H1 (cell line): ENCODE results near the gene LNX2. TPM values are rescaled to one million over a fixed set of nuclear protein-coding genes. Genes with fewer than 3 reads are reported as not detected.

Source experiments
- CTCF ChIA-PET: fragments of 300-600 bp; sonication (Branson Sonifier 250); formaldehyde crosslinking; loops from one replicate; lab custom pipeline; 2021; ENCODE audit not compliant: partially characterized antibody; lab: Charles Lee
- POLR2A ChIA-PET: fragments of 300-600 bp; sonication (Branson Sonifier 250); formaldehyde crosslinking; loops from one replicate; lab custom pipeline; 2021; ENCODE audit warnings: inconsistent platforms; ENCODE audit not compliant: partially characterized antibody; lab: Charles Lee
- DNase-seq, 2 experiments: peaks; one replicate each; pipeline versions ENCODE4 v3.0.0 to v3.0.0-alpha.2; 2010 to 2022; ENCODE audit warnings: low spot score in 2 of 2, low read depth in 1 of 2, mixed read lengths in 1 of 2
- FAIRE-seq: peaks from 2 replicates; lab custom pipeline; 2011; peaks lifted over from hg19 to GRCh38; lab: Jason Lieb, UNC
- H2AFZ ChIP-seq: 2 replicates; pipeline ENCODE4 v1.8.1; 2012; ENCODE audit warnings: low read length, inconsistent platforms
- H2AK5ac ChIP-seq: 2 replicates; pipeline ENCODE4 v1.6.1; 2013; ENCODE audit warnings: low read depth, low read length
- H2BK120ac ChIP-seq: replicated peaks from 2 replicates; pipeline ENCODE3; 2013; ENCODE audit warnings: low read depth, low read length, inconsistent platforms
- H2BK12ac ChIP-seq: 2 replicates; pipeline ENCODE4 v1.6.1; 2013; ENCODE audit warnings: low read depth, low read length
- H2BK15ac ChIP-seq: 2 replicates; pipeline ENCODE4 v1.6.1; 2013; ENCODE audit warnings: low read length
- H2BK20ac ChIP-seq: 2 replicates; pipeline ENCODE4 v1.6.1; 2013; ENCODE audit warnings: low read length
- H2BK5ac ChIP-seq: 2 replicates; pipeline ENCODE4 v1.6.1; 2013; ENCODE audit warnings: low read depth, low read length
- H3K14ac ChIP-seq: 2 replicates; pipeline ENCODE4 v1.6.1; 2013; ENCODE audit warnings: inconsistent platforms; ENCODE audit not compliant: insufficient read length
- H3K18ac ChIP-seq: 2 replicates; pipeline ENCODE4 v1.6.1; 2013; ENCODE audit warnings: low read length; ENCODE audit errors: extremely low read depth
- H3K23ac ChIP-seq: 2 replicates; pipeline ENCODE4 v1.6.1; 2013; ENCODE audit warnings: inconsistent platforms; ENCODE audit not compliant: insufficient read length
- H3K23me2 ChIP-seq: 2 replicates; pipeline ENCODE4 v1.6.1; 2013; ENCODE audit warnings: low read depth, low read length
- H3K27ac ChIP-seq: 2 replicates; pipeline ENCODE4 v1.6.1; 2011; ENCODE audit warnings: low read depth, low read length, inconsistent platforms
- H3K27me3 ChIP-seq, 4 experiments: replicated peaks in 1 of 4; 1 replicate in 1 of 4; 2 replicates in 3 of 4; pipeline versions ENCODE4 v1.6.1 to v1.8.1; 2011 to 2013; ENCODE audit warnings: low read length in 3 of 4, mild to moderate bottlenecking in 3 of 4, inconsistent platforms in 2 of 4, mixed read lengths in 2 of 4, moderate library complexity in 1 of 4; ENCODE audit not compliant: control insufficient read depth in 3 of 4, insufficient read depth in 3 of 4; ENCODE audit errors: extremely low read depth in 1 of 4
- H3K36me3 ChIP-seq, 4 experiments: 2 replicates each; pipeline versions ENCODE4 v1.6.1 to v1.8.1; 2011 to 2013; ENCODE audit warnings: mild to moderate bottlenecking in 4 of 4, low read length in 3 of 4, moderate library complexity in 2 of 4, control low read depth in 1 of 4, inconsistent platforms in 1 of 4; ENCODE audit not compliant: insufficient read depth in 4 of 4, control insufficient read depth in 2 of 4
- H3K4ac ChIP-seq: replicated peaks from 2 replicates; pipeline ENCODE3; 2013; ENCODE audit warnings: low read length, low read depth, mixed read lengths, inconsistent platforms; ENCODE audit not compliant: insufficient read length
- H3K4me1 ChIP-seq, 4 experiments: replicated peaks in 1 of 4; 1 replicate in 1 of 4; 2 replicates in 3 of 4; pipeline versions ENCODE4 v1.6.1 to v1.8.1; 2011 to 2013; ENCODE audit warnings: low read length in 3 of 4, inconsistent platforms in 2 of 4, mixed read lengths in 1 of 4; ENCODE audit not compliant: insufficient read depth in 4 of 4, control insufficient read depth in 3 of 4
- H3K4me2 ChIP-seq, 2 experiments: 2 replicates each; pipeline versions ENCODE4 v1.6.1 to v1.8.1; 2011 to 2013; ENCODE audit warnings: low read depth in 2 of 2, low read length in 2 of 2, control low read depth in 1 of 2, inconsistent platforms in 1 of 2, mild to moderate bottlenecking in 1 of 2; ENCODE audit not compliant: insufficient read depth in 1 of 2
- H3K4me3 ChIP-seq, 4 experiments: fragments of 200-600, 300-600 bp in 1 of 4; sonication (generic), shearing (Covaris generic), sonication (Bioruptor Twin) in 1 of 4; 2 replicates each; pipeline versions ENCODE4 v1.5.1 to v1.8.1; 2011 to 2016; ENCODE audit warnings: low read length in 4 of 4, low read depth in 3 of 4, control low read depth in 2 of 4, inconsistent platforms in 2 of 4, mild to moderate bottlenecking in 2 of 4, mixed read lengths in 1 of 4, moderate library complexity in 1 of 4; ENCODE audit not compliant: insufficient read depth in 2 of 4; ENCODE audit errors: extremely low read depth in 1 of 4
- H3K56ac ChIP-seq: replicated peaks from 2 replicates; pipeline ENCODE3; 2013; ENCODE audit warnings: low read depth, mild to moderate bottlenecking, mixed read lengths, low read length, inconsistent platforms; ENCODE audit not compliant: insufficient read length
- H3K79me1 ChIP-seq: 2 replicates; pipeline ENCODE4 v1.6.1; 2013; ENCODE audit warnings: low read depth, low read length, control low read depth
- H3K79me2 ChIP-seq, 2 experiments: 2 replicates each; pipeline versions ENCODE4 v1.6.1 to v1.8.1; 2012 to 2013; ENCODE audit warnings: low read length in 2 of 2, mild to moderate bottlenecking in 2 of 2, inconsistent platforms in 1 of 2; ENCODE audit not compliant: insufficient read depth in 2 of 2, control insufficient read depth in 1 of 2
- H3K9ac ChIP-seq, 4 experiments: replicated peaks in 1 of 4; 1 replicate in 1 of 4; 2 replicates in 3 of 4; pipeline versions ENCODE4 v1.6.1 to v1.8.1; 2011 to 2013; ENCODE audit warnings: low read depth in 3 of 4, low read length in 3 of 4, control low read depth in 2 of 4, mild to moderate bottlenecking in 2 of 4, moderate library complexity in 2 of 4, inconsistent platforms in 1 of 4; ENCODE audit errors: extremely low read depth in 1 of 4
- H3K9me3 ChIP-seq, 2 experiments: 2 replicates each; pipeline versions ENCODE4 v1.6.1 to v1.8.1; 2012 to 2013; ENCODE audit warnings: mild to moderate bottlenecking in 2 of 2, moderate library complexity in 2 of 2, control low read depth in 1 of 2, inconsistent platforms in 1 of 2, low read depth in 1 of 2, low read length in 1 of 2, mixed read lengths in 1 of 2; ENCODE audit not compliant: insufficient read depth in 2 of 2
- H4K20me1 ChIP-seq, 2 experiments: replicated peaks in 1 of 2; 2 replicates each; pipeline versions ENCODE3 to v1.8.1; 2011 to 2013; ENCODE audit warnings: inconsistent platforms in 2 of 2, low read length in 2 of 2, mild to moderate bottlenecking in 1 of 2; ENCODE audit not compliant: insufficient read depth in 2 of 2, control insufficient read depth in 1 of 2
- H4K5ac ChIP-seq: 2 replicates; pipeline ENCODE4 v1.6.1; 2013; ENCODE audit warnings: low read length, low read depth, mixed read lengths, inconsistent platforms; ENCODE audit not compliant: insufficient read length
- H4K8ac ChIP-seq: 2 replicates; pipeline ENCODE4 v1.8.0; 2013; ENCODE audit warnings: mild to moderate bottlenecking, moderate library complexity, low read length, inconsistent platforms; ENCODE audit not compliant: insufficient read depth; ENCODE audit errors: extremely low read depth
- H4K91ac ChIP-seq: replicated peaks from 2 replicates; pipeline ENCODE3; 2013; ENCODE audit warnings: low read length, mixed read lengths, inconsistent platforms; ENCODE audit not compliant: insufficient read length
- BRCA1 ChIP-seq: IDR thresholded peaks from 2 replicates; pipeline ENCODE4 v1.6.1; 2012; ENCODE audit warnings: low read depth, low read length, improper control_type of control experiment
- CBX5 ChIP-seq: fragments of 300-800, 300-1000 bp; sonication (generic); IDR thresholded peaks from 2 replicates; pipeline ENCODE4 v1.7.1; 2016; ENCODE audit warnings: antibody characterized with exemption, low read length, low read depth
- KDM1A ChIP-seq: fragments of 200-600, 300-600 bp; sonication (generic); IDR thresholded peaks from 2 replicates; pipeline ENCODE4 v1.7.1; 2016; ENCODE audit warnings: mild to moderate bottlenecking, low read length, borderline replicate concordance
- KDM4A ChIP-seq: IDR thresholded peaks from one replicate; pipeline ENCODE4 v1.7.1; 2012; ENCODE audit warnings: low read depth, mild to moderate bottlenecking, moderate library complexity, low read length, inconsistent platforms; ENCODE audit not compliant: severe bottlenecking
- MAFK ChIP-seq: IDR thresholded peaks from 2 replicates; pipeline ENCODE4 v1.6.1; 2012; ENCODE audit warnings: low read depth, mild to moderate bottlenecking, improper control_type of control experiment, low read length
- NRF1 ChIP-seq: IDR thresholded peaks from 2 replicates; pipeline ENCODE4 v1.6.1; 2011; ENCODE audit warnings: mild to moderate bottlenecking, low read depth, low read length, improper control_type of control experiment
- SAP30 ChIP-seq: fragments of 300-600 bp; sonication (generic); IDR thresholded peaks from 2 replicates; pipeline ENCODE4 v1.7.1; 2012; ENCODE audit warnings: low read length, moderate library complexity, mild to moderate bottlenecking, inconsistent platforms; ENCODE audit not compliant: insufficient read depth, insufficient replicate concordance
- WGBS, 2 experiments: shearing (Covaris generic) in 1 of 2; methylation state at CpG; one replicate each; pipeline versions ENCODE4 v1.1.6 to v1.1.7; 2013 to 2015; ENCODE audit warnings: low lambda C conversion rate in 2 of 2, mixed read lengths in 2 of 2, inconsistent platforms in 1 of 2, low coverage in 1 of 2, missing lambda C conversion rate in 1 of 2; ENCODE audit not compliant: insufficient replicate concordance in 2 of 2, insufficient coverage in 1 of 2, insufficient read length in 1 of 2; ENCODE audit errors: extremely low coverage in 1 of 2, missing lambda C conversion rate in 1 of 2; 5-methylcytosine and 5-hydroxymethylcytosine counted together
- polyA plus RNA-seq, 7 experiments: library from polyadenylated mRNA; depleted of rRNA in 3 of 7; stranded (reverse) in 5 of 7; unstranded in 2 of 7; fragments of >200 nt in 5 of 7; fragments of 200-250 nt in 2 of 7; gene quantifications; 1 replicate in 5 of 7; 2 replicates in 1 of 7; 4 replicates in 1 of 7; pipeline versions ENCODE4 v1.2.1 to v1.2.3, GENCODE V29; 2011 to 2013; ENCODE audit warnings: missing spikeins in 2 of 7, mixed read lengths in 2 of 7
- total RNA-seq: library from RNA; stranded (reverse); fragmentation: NEBNext Ultra II Directional; extraction: Animal tissue kit (Norgen Biotek cat#: 25700); gene quantifications from 2 replicates; pipeline ENCODE4 v1.2.1, GENCODE V29; 2021
- TF ChIP-seq, protein P1 (sequence below): IDR thresholded peaks from 2 replicates; pipeline ENCODE4 v1.6.1; 2011; ENCODE audit warnings: low read length, improper control_type of control experiment
- TF ChIP-seq, protein P2 (sequence below): IDR thresholded peaks from 2 replicates; pipeline ENCODE4 v1.6.1; 2012; ENCODE audit warnings: low read length, inconsistent platforms
- TF ChIP-seq, protein P3 (sequence below): IDR thresholded peaks from 2 replicates; pipeline ENCODE4 v1.6.1; 2012; ENCODE audit warnings: inconsistent platforms

The LNX2 gene
- total and polyA plus RNA-seq, 2 of the 8 experiments (the other 6 are each of a cell fraction or from before 2014, with no cell fraction given), result 6.4 to 13.9 TPM

DNA sequence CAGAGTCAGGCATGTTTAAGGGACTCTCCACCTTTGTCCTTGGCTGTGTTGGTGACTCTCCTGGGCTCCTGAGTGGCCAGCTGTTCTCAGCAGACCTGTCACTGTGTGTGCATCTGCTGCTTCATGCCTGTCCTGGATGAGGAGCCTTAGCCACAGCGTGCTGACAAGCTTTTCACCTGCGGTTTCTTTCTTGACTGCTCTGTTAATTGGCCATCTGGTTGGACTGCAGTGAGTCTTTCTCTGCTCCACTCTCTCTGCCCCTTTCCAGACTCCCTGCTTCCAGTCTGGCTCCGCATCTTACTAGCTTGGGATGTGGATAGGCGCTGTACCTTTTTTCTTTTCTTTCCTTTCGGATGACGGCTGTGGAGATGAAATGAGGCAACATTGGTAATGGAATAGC, 40.2 kb upstream of the LNX2 start:
- FAIRE-seq, result no peak
- Histone ChIP-seq H3K36me3 (no peaks in the 10 kb centered on the region), H3K4me3 (no peak overlapping the region), H3K23ac (no peak overlapping the region), H3K9ac (no peak overlapping the region), H2BK5ac (no peak overlapping the region), H4K8ac (no peak overlapping the region), H3K4ac (no peak overlapping the region), H3K56ac (no peak overlapping the region), H4K5ac (no peak overlapping the region), H4K20me1 (peaks cover 3% of the 10 kb centered on the region in 2 experiments), H3K27ac (no peak overlapping the region), H3K4me2 (no peak overlapping the region), H2AK5ac (no peak overlapping the region), H3K79me1 (no peaks in the 10 kb centered on the region; the same call in 1 of the 2 replicates), H2BK15ac (no peak overlapping the region), H2BK12ac (no peak overlapping the region), H3K14ac (no peak overlapping the region), H3K18ac (no peak overlapping the region), H3K79me2 (no peaks in the 10 kb centered on the region; a peak in 1 of 4 replicates), H2BK120ac (no peak overlapping the region), H4K91ac (no peak overlapping the region), H2BK20ac (no peak overlapping the region), H3K4me1 (peaks cover 0 to 3% (median 0%) of the 10 kb centered on the region in 4 experiments; a peak in 3 of 7 replicates), H3K9me3 (no peaks in the 10 kb centered on the region), H3K27me3 (no peaks in the 10 kb centered on the region), H2AFZ (no peak overlapping the region), H3K23me2 (no peaks in the 10 kb centered on the region)
- POLR2A ChIA-PET, result no interaction called here
- 87% methylated on average over 6 of the region's 6 CpGs; no CpG with 5 or more reads in 1 of the 2 experiments for WGBS, 2 experiments
- CTCF ChIA-PET, result interaction anchor here (0.9 to 11.6 kb wide), 2 partner anchors 127 to 167 kb away, joined by 3 to 112 read pairs; no protein-coding TSS in a partner anchor
- no peak for DNase-seq
- no peak for TF ChIP-seq CBX5
- TF ChIP-seq, protein P1, sequence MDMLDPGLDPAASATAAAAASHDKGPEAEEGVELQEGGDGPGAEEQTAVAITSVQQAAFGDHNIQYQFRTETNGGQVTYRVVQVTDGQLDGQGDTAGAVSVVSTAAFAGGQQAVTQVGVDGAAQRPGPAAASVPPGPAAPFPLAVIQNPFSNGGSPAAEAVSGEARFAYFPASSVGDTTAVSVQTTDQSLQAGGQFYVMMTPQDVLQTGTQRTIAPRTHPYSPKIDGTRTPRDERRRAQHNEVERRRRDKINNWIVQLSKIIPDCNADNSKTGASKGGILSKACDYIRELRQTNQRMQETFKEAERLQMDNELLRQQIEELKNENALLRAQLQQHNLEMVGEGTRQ, result no peak
- TF ChIP-seq KDM4A, result no peak
- no peak for TF ChIP-seq NRF1
- TF ChIP-seq MAFK, result no peak
- TF ChIP-seq SAP30, result no peak
- TF ChIP-seq BRCA1, result no peak
- TF ChIP-seq, protein P2, sequence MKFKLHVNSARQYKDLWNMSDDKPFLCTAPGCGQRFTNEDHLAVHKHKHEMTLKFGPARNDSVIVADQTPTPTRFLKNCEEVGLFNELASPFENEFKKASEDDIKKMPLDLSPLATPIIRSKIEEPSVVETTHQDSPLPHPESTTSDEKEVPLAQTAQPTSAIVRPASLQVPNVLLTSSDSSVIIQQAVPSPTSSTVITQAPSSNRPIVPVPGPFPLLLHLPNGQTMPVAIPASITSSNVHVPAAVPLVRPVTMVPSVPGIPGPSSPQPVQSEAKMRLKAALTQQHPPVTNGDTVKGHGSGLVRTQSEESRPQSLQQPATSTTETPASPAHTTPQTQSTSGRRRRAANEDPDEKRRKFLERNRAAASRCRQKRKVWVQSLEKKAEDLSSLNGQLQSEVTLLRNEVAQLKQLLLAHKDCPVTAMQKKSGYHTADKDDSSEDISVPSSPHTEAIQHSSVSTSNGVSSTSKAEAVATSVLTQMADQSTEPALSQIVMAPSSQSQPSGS, result no peak
- TF ChIP-seq KDM1A, result no peak
- TF ChIP-seq, protein P3, sequence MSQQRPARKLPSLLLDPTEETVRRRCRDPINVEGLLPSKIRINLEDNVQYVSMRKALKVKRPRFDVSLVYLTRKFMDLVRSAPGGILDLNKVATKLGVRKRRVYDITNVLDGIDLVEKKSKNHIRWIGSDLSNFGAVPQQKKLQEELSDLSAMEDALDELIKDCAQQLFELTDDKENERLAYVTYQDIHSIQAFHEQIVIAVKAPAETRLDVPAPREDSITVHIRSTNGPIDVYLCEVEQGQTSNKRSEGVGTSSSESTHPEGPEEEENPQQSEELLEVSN, result no peak
